HepG2 (cell line): ENCODE data around the gene USP35. TPM values are rescaled to one million over a fixed set of nuclear protein-coding genes. Genes with fewer than 3 reads are reported as not detected.

Source experiments
- ATAC-seq: fragments of 200-7000 bp; cut with Tn5 transposase; 3 replicates; pipeline ENCODE4 v1.9.1; 2020; ENCODE audit warnings: mild to moderate bottlenecking, moderate library complexity
- BruUV-seq: library from RNA; stranded (reverse); fragments of 400-500 nt; replicated peaks from 2 replicates; lab custom pipeline; 2021; lab: Mats Ljungman, UMichigan
- CTCF ChIA-PET: fragments of 300-600 bp; formaldehyde crosslinking; extraction: SDS; loops from one replicate; lab custom pipeline; 2021; ENCODE audit warnings: low total read pairs, inconsistent platforms, low intra/inter-chr PET ratio; lab: Yijun Ruan, JAX
- POLR2A ChIA-PET: fragments of 350-600 bp; sonication (Branson Sonifier 250); formaldehyde crosslinking; loops from one replicate; lab custom pipeline; 2020; ENCODE audit warnings: antibody characterized with exemption, inconsistent platforms; lab: Yijun Ruan, JAX
- DNase-seq: peaks from one replicate; pipeline ENCODE4 v3.0.0-alpha.2; 2015; ENCODE audit warnings: low spot score
- FAIRE-seq: peaks from 3 replicates; lab custom pipeline; 2011; peaks lifted over from hg19 to GRCh38; lab: Jason Lieb, UNC
- H2AFZ ChIP-seq: one replicate; pipeline ENCODE4 v1.6.1; 2011; ENCODE audit warnings: low read length, inconsistent platforms
- H3K27ac ChIP-seq: fragments of 300-600 bp; 3 replicates; pipeline ENCODE4 v1.8.0; 2011; ENCODE audit warnings: mixed run types, mild to moderate bottlenecking, mixed read lengths, low read length, inconsistent platforms; ENCODE audit not compliant: insufficient read depth; ENCODE audit errors: extremely low read length
- H3K27me3 ChIP-seq, 2 experiments: fragments of 200-600 bp in 1 of 2; 2 replicates in 1 of 2; 3 replicates in 1 of 2; pipeline versions ENCODE4 v1.6.0 to v1.8.0; 2011; ENCODE audit warnings: low read length in 2 of 2, mild to moderate bottlenecking in 2 of 2, moderate library complexity in 2 of 2, inconsistent platforms in 1 of 2; ENCODE audit not compliant: insufficient read depth in 2 of 2, control insufficient read depth in 1 of 2
- H3K36me3 ChIP-seq, 2 experiments: fragments of 200-600 bp in 1 of 2; replicated peaks in 1 of 2; 2 replicates in 1 of 2; 3 replicates in 1 of 2; pipeline versions ENCODE4 v1.5.1 to v1.8.0; 2011; ENCODE audit warnings: low read length in 2 of 2, inconsistent platforms in 1 of 2; ENCODE audit not compliant: insufficient read depth in 2 of 2, control insufficient read depth in 1 of 2
- H3K4me1 ChIP-seq: 2 replicates; pipeline ENCODE4 v1.5.1; 2012; ENCODE audit warnings: low read length, inconsistent platforms; ENCODE audit not compliant: insufficient read depth
- H3K4me2 ChIP-seq: 2 replicates; pipeline ENCODE4 v1.6.0; 2011; ENCODE audit warnings: low read depth, low read length, inconsistent platforms
- H3K4me3 ChIP-seq, 3 experiments: fragments of 200-600 bp in 1 of 3; sonication (generic), shearing (Covaris generic) in 1 of 3; replicated peaks in 1 of 3; 2 replicates each; pipeline ENCODE4 v1.5.1; 2011 to 2016; ENCODE audit warnings: low read length in 3 of 3, inconsistent platforms in 2 of 3, low read depth in 2 of 3, mild to moderate bottlenecking in 2 of 3, control low read depth in 1 of 3, mixed read lengths in 1 of 3; ENCODE audit not compliant: insufficient read depth in 1 of 3
- H3K79me2 ChIP-seq: one replicate; pipeline ENCODE4 v1.6.1; 2011; ENCODE audit warnings: low read length, inconsistent platforms; ENCODE audit not compliant: insufficient read depth
- H3K9ac ChIP-seq: 2 replicates; pipeline ENCODE4 v1.6.0; 2011; ENCODE audit warnings: mild to moderate bottlenecking, low read depth, low read length, inconsistent platforms; ENCODE audit not compliant: insufficient read depth
- H3K9me3 ChIP-seq: 2 replicates; pipeline ENCODE4 v1.5.1; 2012; ENCODE audit warnings: mild to moderate bottlenecking, low read length
- H4K20me1 ChIP-seq: 2 replicates; pipeline ENCODE4 v1.6.0; 2011; ENCODE audit warnings: inconsistent platforms, mild to moderate bottlenecking, low read length, moderate library complexity; ENCODE audit not compliant: insufficient read depth
- GATAD2A ChIP-seq: IDR thresholded peaks from 2 replicates; pipeline ENCODE4 v1.6.1; 2016
- HCFC1 ChIP-seq: fragments of 150-350 bp; IDR thresholded peaks from 2 replicates; pipeline ENCODE4 v1.6.1; 2014; ENCODE audit warnings: low read depth, low read length
- HOXA5 ChIP-seq: sonication (generic); formaldehyde crosslinking; IDR thresholded peaks from 2 replicates; pipeline ENCODE4 v1.4.0; 2020; ENCODE audit warnings: missing genetic modification reagents
- HOXD1 ChIP-seq: sonication (generic); formaldehyde crosslinking; IDR thresholded peaks from 2 replicates; pipeline ENCODE4 v1.5.0; 2020; ENCODE audit warnings: missing genetic modification reagents
- NR2C2 ChIP-seq: sonication (generic); formaldehyde crosslinking; IDR thresholded peaks from 2 replicates; pipeline ENCODE4 v1.4.0; 2020; ENCODE audit warnings: missing genetic modification reagents, mild to moderate bottlenecking, moderate library complexity, borderline replicate concordance
- PLRG1 ChIP-seq: fragments of 450-650 bp; conservative IDR thresholded peaks from 2 replicates; pipeline ENCODE4 v1.6.1; 2016
- RFX1 ChIP-seq: fragments of 450-650 bp; IDR thresholded peaks from 2 replicates; pipeline ENCODE4 v1.6.1; 2017
- SRSF4 ChIP-seq: fragments of 200-400 bp; formaldehyde crosslinking; IDR thresholded peaks from one replicate; pipeline ENCODE4 v1.6.1; 2018; ENCODE audit warnings: mild to moderate bottlenecking, low read depth, low read length, moderate library complexity; ENCODE audit not compliant: poor library complexity, severe bottlenecking
- STAG1 ChIP-seq: sonication (generic); formaldehyde crosslinking; IDR thresholded peaks from 2 replicates; pipeline ENCODE4 v1.4.0; 2020; ENCODE audit warnings: missing genetic modification reagents
- WGBS: methylation state at CpG from one replicate; pipeline ENCODE4 v1.1.6; 2017; ENCODE audit warnings: low lambda C conversion rate; 5-methylcytosine and 5-hydroxymethylcytosine counted together
- in situ Hi-C: cut with HindIII; loops from 2 replicates; pipeline ENCODE4 v1.10.0; 2017; ENCODE audit warnings: low pct_unique_long_range_greater_than_20kb; ENCODE audit not compliant: extremely low pct_ligation_motif_present
- intact Hi-C: fragments of 100-400 bp; cut with micrococcal nuclease; formaldehyde crosslinking; loops from one replicate; pipeline ENCODE4 v1.10.0; 2022; ENCODE audit not compliant: unreplicated experiment
- polyA plus RNA-seq, 8 experiments: library from polyadenylated mRNA; depleted of rRNA in 3 of 8; stranded (reverse) in 7 of 8; unstranded in 1 of 8; fragments of >200 nt; fragmentation: Illumina TruSeq in 4 of 8; extraction: Trizol in 4 of 8; gene quantifications; 2 replicates each; pipeline versions ENCODE4 v1.2.1 to v1.2.3, GENCODE V29; 2011 to 2016; ENCODE audit warnings: low read depth in 4 of 8, missing spikeins in 1 of 8, mixed read lengths in 1 of 8; ENCODE audit not compliant: insufficient read depth in 1 of 8
- total RNA-seq, 5 experiments: library from RNA; depleted of rRNA; stranded (reverse); fragments of >200 nt; fragmentation: Illumina TruSeq; extraction: Trizol; gene quantifications; 2 replicates each; pipeline ENCODE4 v1.2.3, GENCODE V29; 2016; ENCODE audit warnings: low read depth in 1 of 5
- TF ChIP-seq, protein P1 (sequence below): sonication (generic); formaldehyde crosslinking; IDR thresholded peaks from 2 replicates; pipeline ENCODE4 v1.5.0; 2020; ENCODE audit warnings: mild to moderate bottlenecking, missing genetic modification reagents
- TF ChIP-seq, protein P2 (sequence below): sonication (generic); formaldehyde crosslinking; IDR thresholded peaks from 2 replicates; pipeline ENCODE4 v1.4.0; 2020; ENCODE audit warnings: missing genetic modification reagents, borderline replicate concordance
- TF ChIP-seq, protein P3 (sequence below): sonication (generic); formaldehyde crosslinking; IDR thresholded peaks from 2 replicates; pipeline ENCODE4 v1.4.0; 2020; ENCODE audit warnings: missing genetic modification reagents

USP35 gene
- total and polyA plus RNA-seq, 2 of the 13 experiments (the other 11 are each of a cell fraction or from before 2014, with no cell fraction given), result 4.6 to 7.7 TPM

DNA sequence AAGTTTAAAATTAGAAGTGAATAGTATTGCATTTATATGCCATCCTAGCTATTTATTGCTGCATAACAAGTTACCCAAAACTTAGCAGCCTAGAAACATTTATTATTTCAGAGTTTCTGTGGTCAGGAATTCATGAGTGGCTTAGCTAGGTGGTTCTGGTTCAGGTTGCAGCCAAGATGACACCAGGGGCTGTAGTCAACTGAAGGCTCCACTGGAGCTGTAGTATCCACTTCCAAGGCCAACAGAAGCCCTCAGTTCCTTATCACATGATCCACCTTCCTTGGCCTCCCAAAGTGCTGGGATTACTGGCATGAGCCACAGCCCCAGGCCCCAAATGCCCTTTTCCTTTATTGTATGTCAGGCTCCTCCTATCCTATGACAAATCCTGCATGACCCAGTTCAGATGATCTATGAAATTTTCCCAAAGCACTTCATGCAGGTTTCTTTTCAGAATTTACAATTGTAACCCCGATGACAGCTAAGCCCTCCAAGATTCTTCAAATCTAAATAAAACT, 43.2 kb upstream of the USP35 start:
- no peak overlapping the region for H3K4me2 ChIP-seq
- TF ChIP-seq GATAD2A (CRISPR knock-in tag), result no peak
- no peak for TF ChIP-seq SRSF4
- TF ChIP-seq PLRG1, result no peak
- no peak for TF ChIP-seq RFX1
- no peak for TF ChIP-seq HOXD1 (CRISPR knock-in tag)
- TF ChIP-seq, all 625 proteins: peak for 0
- no peaks in the 10 kb centered on the region for H3K27me3 ChIP-seq
- no peaks in the 10 kb centered on the region for H4K20me1 ChIP-seq
- no peak overlapping the region for H3K4me3 ChIP-seq
- intact Hi-C loops, result no loop called here
- POLR2A ChIA-PET, result interaction anchor here (1.5 kb wide), 1 partner anchor 11 kb away, joined by 6 read pairs; no protein-coding TSS in a partner anchor
- peaks cover 0 to 10% of the 10 kb centered on the region in 2 experiments; a peak in 2 of 5 replicates for H3K36me3 ChIP-seq
- peaks cover 7% of the 10 kb centered on the region for H3K79me2 ChIP-seq
- WGBS, result 87% methylated on average over 1 of the region's 1 CpG
- H3K9ac ChIP-seq, result no peak overlapping the region
- ATAC-seq (no peak), DNase-seq (no peak), FAIRE-seq (no peak)
- H3K27ac ChIP-seq, result no peak overlapping the region
- in situ Hi-C loops, result no loop called here
- no TSS peak for BruUV-seq
- H3K4me1 ChIP-seq, result peaks cover 38% of the 10 kb centered on the region
- H3K9me3 ChIP-seq, result no peaks in the 10 kb centered on the region
- H2AFZ ChIP-seq, result no peak overlapping the region
- CTCF ChIA-PET, result no interaction called here

DNA sequence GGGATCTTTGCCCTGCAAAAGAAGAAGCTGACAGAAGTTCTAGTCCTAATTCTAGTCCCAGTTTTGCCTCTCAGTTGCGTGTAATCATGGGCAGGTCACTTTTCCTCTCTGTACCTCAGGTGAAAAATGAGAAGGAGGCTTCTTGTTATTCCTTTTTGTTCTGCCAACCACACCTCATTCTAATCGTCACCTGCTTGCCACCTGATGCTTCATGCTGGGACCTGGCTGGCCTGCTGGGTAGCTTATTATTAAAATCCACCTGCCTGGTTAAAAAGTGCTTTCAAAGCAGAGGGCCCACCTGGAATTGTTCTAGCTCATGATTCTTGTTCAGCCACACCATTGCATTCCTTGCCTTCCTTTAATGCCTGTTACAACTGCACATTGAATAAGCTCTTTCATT, 40.9 kb upstream of the USP35 start:
- no peak overlapping the region for H3K4me2 ChIP-seq
- FAIRE-seq (no peak), DNase-seq (no peak), ATAC-seq (no peak)
- BruUV-seq, result no TSS peak
- no peak overlapping the region for H2AFZ ChIP-seq
- no peaks in the 10 kb centered on the region for H3K79me2 ChIP-seq
- intact Hi-C loops (no loop called here), in situ Hi-C loops (no loop called here)
- no peaks in the 10 kb centered on the region for H4K20me1 ChIP-seq
- H3K4me1 ChIP-seq, result peaks cover 32% of the 10 kb centered on the region
- no peak overlapping the region for H3K4me3 ChIP-seq
- H3K9ac ChIP-seq, result no peak overlapping the region
- H3K9me3 ChIP-seq, result no peaks in the 10 kb centered on the region
- H3K36me3 ChIP-seq, result peaks cover 0 to 5% of the 10 kb centered on the region in 2 experiments; a peak in 1 of 5 replicates
- no peaks in the 10 kb centered on the region for H3K27me3 ChIP-seq
- ChIA-PET POLR2A (interaction anchor here (1.0 to 2.5 kb wide), 2 partner anchors 8 kb away, joined by 4 to 11 read pairs; partner anchors contain the start of gene ALG8), CTCF (no interaction called here)
- WGBS, result 100% methylated on average over 2 of the region's 2 CpGs
- H3K27ac ChIP-seq, result no peak overlapping the region
- TF ChIP-seq NR2C2 (CRISPR knock-in tag) (no peak), HCFC1 (no peak), STAG1 (CRISPR knock-in tag) (no peak), HOXA5 (CRISPR knock-in tag) (no peak)
- TF ChIP-seq, protein P1, sequence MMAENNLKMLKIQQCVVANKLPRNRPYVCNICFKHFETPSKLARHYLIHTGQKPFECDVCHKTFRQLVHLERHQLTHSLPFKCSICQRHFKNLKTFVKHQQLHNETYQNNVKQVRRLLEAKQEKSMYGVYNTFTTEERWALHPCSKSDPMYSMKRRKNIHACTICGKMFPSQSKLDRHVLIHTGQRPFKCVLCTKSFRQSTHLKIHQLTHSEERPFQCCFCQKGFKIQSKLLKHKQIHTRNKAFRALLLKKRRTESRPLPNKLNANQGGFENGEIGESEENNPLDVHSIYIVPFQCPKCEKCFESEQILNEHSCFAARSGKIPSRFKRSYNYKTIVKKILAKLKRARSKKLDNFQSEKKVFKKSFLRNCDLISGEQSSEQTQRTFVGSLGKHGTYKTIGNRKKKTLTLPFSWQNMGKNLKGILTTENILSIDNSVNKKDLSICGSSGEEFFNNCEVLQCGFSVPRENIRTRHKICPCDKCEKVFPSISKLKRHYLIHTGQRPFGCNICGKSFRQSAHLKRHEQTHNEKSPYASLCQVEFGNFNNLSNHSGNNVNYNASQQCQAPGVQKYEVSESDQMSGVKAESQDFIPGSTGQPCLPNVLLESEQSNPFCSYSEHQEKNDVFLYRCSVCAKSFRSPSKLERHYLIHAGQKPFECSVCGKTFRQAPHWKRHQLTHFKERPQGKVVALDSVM (CRISPR knock-in tag), result no peak
- TF ChIP-seq, protein P2, sequence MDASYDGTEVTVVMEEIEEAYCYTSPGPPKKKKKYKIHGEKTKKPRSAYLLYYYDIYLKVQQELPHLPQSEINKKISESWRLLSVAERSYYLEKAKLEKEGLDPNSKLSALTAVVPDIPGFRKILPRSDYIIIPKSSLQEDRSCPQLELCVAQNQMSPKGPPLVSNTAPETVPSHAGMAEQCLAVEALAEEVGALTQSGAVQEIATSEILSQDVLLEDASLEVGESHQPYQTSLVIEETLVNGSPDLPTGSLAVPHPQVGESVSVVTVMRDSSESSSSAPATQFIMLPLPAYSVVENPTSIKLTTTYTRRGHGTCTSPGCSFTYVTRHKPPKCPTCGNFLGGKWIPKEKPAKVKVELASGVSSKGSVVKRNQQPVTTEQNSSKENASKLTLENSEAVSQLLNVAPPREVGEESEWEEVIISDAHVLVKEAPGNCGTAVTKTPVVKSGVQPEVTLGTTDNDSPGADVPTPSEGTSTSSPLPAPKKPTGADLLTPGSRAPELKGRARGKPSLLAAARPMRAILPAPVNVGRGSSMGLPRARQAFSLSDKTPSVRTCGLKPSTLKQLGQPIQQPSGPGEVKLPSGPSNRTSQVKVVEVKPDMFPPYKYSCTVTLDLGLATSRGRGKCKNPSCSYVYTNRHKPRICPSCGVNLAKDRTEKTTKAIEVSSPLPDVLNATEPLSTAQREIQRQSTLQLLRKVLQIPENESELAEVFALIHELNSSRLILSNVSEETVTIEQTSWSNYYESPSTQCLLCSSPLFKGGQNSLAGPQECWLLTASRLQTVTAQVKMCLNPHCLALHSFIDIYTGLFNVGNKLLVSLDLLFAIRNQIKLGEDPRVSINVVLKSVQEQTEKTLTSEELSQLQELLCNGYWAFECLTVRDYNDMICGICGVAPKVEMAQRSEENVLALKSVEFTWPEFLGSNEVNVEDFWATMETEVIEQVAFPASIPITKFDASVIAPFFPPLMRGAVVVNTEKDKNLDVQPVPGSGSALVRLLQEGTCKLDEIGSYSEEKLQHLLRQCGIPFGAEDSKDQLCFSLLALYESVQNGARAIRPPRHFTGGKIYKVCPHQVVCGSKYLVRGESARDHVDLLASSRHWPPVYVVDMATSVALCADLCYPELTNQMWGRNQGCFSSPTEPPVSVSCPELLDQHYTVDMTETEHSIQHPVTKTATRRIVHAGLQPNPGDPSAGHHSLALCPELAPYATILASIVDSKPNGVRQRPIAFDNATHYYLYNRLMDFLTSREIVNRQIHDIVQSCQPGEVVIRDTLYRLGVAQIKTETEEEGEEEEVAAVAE, result no peak
- TF ChIP-seq, protein P3, sequence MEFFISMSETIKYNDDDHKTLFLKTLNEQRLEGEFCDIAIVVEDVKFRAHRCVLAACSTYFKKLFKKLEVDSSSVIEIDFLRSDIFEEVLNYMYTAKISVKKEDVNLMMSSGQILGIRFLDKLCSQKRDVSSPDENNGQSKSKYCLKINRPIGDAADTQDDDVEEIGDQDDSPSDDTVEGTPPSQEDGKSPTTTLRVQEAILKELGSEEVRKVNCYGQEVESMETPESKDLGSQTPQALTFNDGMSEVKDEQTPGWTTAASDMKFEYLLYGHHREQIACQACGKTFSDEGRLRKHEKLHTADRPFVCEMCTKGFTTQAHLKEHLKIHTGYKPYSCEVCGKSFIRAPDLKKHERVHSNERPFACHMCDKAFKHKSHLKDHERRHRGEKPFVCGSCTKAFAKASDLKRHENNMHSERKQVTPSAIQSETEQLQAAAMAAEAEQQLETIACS (CRISPR knock-in tag), result no peak
